HepG2 (cell line): Measurements from ENCODE around the gene CEP128.

ENCODE experiments used
- MYNN ChIP-seq: sonication (generic); formaldehyde crosslinking; IDR thresholded peaks from 2 replicates; pipeline ENCODE4 v1.4.0; 2020; ENCODE audit warnings: mild to moderate bottlenecking, low read depth, missing genetic modification reagents
- ZBTB21 ChIP-seq: sonication (generic); formaldehyde crosslinking; IDR thresholded peaks from 2 replicates; pipeline ENCODE4 v1.4.0; 2020; ENCODE audit warnings: missing genetic modification reagents

DNA sequence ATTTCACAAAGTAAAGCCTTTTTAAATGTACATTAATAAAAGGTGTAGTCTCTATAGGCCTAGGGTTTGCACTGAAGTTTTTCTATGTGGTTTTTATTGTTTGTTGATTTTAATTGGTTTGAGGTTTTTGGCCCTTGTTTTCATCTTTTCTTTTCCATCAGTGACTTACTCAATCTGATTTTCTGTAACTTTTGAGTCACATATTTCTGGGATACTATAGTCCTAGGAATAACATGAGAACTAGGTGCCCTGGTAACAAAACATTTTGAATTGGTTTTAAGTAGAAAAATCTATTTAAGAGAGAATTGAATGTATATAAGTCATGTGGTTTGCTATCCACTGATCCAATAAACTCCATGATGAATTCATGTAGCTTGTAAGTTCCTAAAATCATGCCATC, 311.9 kb downstream of the CEP128 start:
- no peak for TF ChIP-seq MYNN (CRISPR knock-in tag)
- TF ChIP-seq ZBTB21 (CRISPR knock-in tag), result no peak
